ENCODE data around the gene CERS4.

DNA sequence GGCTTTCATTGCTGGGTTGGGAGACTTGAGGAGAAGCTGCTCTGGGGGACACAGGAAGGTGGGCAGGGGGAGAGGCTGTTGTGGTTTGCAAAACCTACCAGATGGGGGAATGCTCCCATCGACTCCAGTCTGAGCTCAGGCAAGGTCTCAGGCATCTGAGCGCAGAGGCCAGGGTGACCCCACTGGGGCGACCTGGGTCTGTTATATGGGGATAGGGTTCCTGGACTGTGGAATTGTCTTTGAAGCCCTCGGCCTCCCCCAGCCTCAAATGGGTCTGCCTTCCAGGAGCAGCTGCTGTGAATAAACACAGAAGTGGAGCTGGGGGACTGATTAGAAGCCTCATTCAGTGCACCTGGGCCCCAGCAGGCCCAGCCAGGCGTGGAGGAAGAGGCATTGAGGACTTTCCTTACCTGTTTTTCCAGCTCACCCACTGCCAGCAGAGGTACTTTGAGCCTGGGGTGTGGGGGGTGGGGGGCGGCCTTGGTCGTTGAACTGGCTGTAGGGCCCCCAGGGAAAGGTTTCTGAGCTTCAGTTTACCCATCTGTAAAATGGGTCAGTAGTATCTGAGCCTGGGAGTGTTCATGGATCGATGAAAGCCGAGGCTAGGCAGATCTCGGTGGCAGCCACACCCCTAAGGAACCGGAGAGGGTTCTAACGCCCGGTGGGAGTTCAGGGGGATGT is 1.4 kb downstream of the CERS4 start:
- TF ChIP-seq, protein P1, sequence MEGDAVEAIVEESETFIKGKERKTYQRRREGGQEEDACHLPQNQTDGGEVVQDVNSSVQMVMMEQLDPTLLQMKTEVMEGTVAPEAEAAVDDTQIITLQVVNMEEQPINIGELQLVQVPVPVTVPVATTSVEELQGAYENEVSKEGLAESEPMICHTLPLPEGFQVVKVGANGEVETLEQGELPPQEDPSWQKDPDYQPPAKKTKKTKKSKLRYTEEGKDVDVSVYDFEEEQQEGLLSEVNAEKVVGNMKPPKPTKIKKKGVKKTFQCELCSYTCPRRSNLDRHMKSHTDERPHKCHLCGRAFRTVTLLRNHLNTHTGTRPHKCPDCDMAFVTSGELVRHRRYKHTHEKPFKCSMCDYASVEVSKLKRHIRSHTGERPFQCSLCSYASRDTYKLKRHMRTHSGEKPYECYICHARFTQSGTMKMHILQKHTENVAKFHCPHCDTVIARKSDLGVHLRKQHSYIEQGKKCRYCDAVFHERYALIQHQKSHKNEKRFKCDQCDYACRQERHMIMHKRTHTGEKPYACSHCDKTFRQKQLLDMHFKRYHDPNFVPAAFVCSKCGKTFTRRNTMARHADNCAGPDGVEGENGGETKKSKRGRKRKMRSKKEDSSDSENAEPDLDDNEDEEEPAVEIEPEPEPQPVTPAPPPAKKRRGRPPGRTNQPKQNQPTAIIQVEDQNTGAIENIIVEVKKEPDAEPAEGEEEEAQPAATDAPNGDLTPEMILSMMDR (IDR thresholded peaks at IDR 0.05) = no peak
- TF ChIP-seq POLR2A (IDR thresholded peaks at IDR 0.05) = no peak
